GM21367 (cell line): ENCODE results near the gene LIMK2.
"Not testable (repeated sequence)": the region's sequence is repeated elsewhere in the genome, so short reads cannot be mapped to it uniquely, and the experiment has no call there.

Experiments used
- ATAC-seq: cut with Tn5 transposase; IDR thresholded peaks from one replicate; pipeline ENCODE4 v1.9.1; 2021; ENCODE audit not compliant: unreplicated experiment

Gene LIMK2

GRCh38 chr22:31288496-31289240 is 76.6 kb downstream of the LIMK2 start:
- no peak for ATAC-seq

- no peak for ATAC-seq
These were observed 77.2 kb downstream of the LIMK2 start for GRCh38 chr22:31289344-31289743.

GRCh38 chr22:31290494-31291471 is 78.7 kb downstream of the LIMK2 start:
- peak; percentile 76 for ATAC-seq

- ATAC-seq, result no peak
These were observed 79.6 kb downstream of the LIMK2 start for GRCh38 chr22:31291481-31292235.

GRCh38 chr22:31292236-31292989 is 80.3 kb downstream of the LIMK2 start, which contains the start of gene PIK3IP1:
Gene PIK3IP1, minus strand, starts transcription at chr22:31292488. Its CDS starts 144 bp downstream, at chr22:31292344.
- ATAC-seq, result peak; percentile 34

GRCh38 chr22:31295360-31295759 is 83.3 kb downstream of the LIMK2 start:
- no peak for ATAC-seq

GRCh38 chr22:31295831-31296657 is 83.9 kb downstream of the LIMK2 start:
- no peak for ATAC-seq

GRCh38 chr22:31300896-31301295 is 88.8 kb downstream of the LIMK2 start:
- no peak for ATAC-seq

- no peak for ATAC-seq
These were observed 89.9 kb downstream of the LIMK2 start for GRCh38 chr22:31302006-31302405.

- no peak for ATAC-seq
These were observed 90.4 kb downstream of the LIMK2 start for GRCh38 chr22:31302537-31302936.

- no peak for ATAC-seq
These were observed 93.1 kb downstream of the LIMK2 start for GRCh38 chr22:31305194-31305593.

GRCh38 chr22:31308181-31308580 is 96.1 kb downstream of the LIMK2 start:
- no peak for ATAC-seq

GRCh38 chr22:31313366-31314147 is 101.5 kb downstream of the LIMK2 start:
- no peak for ATAC-seq

- ATAC-seq, result not testable (repeated sequence)
These were observed 102.1 kb downstream of the LIMK2 start for GRCh38 chr22:31314220-31314619.

GRCh38 chr22:31321421-31321820 is 109.3 kb downstream of the LIMK2 start:
- ATAC-seq, result no peak

GRCh38 chr22:31323578-31324550 is 111.8 kb downstream of the LIMK2 start:
- no peak for ATAC-seq

- no peak for ATAC-seq
These were observed 114.8 kb downstream of the LIMK2 start for GRCh38 chr22:31326877-31327276.
